NCI-H2081 (cell line): ENCODE results near the gene CDH4.
"Not testable (repeated sequence)": the region's sequence is repeated elsewhere in the genome, so short reads cannot be mapped to it uniquely, and the experiment has no call there.

Experiments
- DNase-seq, 2 experiments: peaks; one replicate each; lab custom pipeline; 2025; lab: John Stamatoyannopoulos, UW

Gene CDH4

GRCh38 chr20:61439251-61439650 lies 187.2 kb downstream of the CDH4 start:
- DNase-seq, result no peak

- DNase-seq, result no peak
Measured at GRCh38 chr20:61440548-61441055, 188.5 kb downstream of the CDH4 start.

DNA sequence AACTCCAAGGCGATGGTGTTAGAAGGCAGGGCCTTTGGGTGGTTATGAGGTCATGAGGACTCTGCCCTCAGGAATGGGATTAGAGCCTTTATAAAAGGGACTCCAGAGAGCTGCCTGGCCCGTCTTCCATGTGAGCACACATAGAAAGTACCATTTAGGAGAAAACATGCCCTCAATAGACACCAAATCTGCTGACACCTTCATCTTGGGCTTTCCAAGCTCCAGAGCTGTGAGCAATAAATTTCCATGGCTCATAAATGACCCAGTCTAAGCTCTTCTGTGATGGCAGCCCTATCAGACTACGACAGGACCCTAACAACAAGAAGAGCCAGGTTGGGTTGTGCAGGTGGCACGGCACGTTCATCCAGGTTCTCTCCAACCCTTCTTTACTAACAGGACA lies 189.5 kb downstream of the CDH4 start:
- DNase-seq, result no peak

DNA sequence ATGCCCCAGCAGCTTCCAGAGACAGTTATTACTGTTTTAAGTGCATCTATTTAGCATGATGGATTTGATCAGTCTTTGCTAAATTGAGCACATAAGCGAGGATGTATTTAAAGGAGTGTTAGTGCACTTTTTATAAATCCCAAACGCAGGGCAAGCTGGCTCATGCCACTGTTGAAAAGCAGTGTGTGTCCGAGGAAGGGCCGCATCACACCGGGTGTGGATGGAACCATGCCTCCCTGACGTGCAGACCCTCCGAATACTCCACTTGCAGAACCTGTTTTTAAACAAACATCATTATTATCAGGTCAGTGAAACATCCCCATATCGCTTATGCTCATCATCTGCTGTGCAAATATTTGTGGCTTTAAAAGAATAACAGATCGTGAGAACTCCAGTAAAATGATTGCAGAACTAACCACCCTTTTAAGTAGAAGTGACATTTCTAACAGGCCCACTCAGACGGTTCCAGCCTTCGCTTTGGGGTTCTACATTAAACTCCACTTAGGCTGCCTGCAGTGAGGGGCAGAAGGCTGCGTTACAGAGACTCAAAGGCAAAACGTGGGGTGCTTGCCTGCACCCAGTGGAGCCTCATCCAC lies 190.1 kb downstream of the CDH4 start:
- DNase-seq, result no peak

DNA sequence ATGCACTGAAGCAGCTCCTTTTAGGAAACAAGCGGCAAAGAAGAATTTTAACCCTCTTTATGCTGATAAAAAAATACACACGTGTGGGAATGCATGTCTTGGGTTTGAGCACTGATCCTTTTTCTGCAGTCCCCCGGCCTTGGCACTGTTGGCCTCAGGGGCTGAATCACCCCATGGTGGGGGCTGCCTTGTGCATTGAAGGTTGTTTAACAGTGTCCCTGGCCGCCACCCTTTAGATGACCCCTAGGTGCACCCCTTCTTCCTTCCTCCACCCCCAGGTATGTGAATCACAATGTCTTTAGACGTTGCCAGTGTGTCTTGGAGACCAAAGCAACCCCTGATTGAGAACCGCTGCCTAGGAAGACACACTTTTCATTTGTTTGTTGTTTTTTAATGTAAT lies 190.7 kb downstream of the CDH4 start:
- DNase-seq, result no peak

GRCh38 chr20:61443443-61444126 lies 191.5 kb downstream of the CDH4 start:
- no peak for DNase-seq

DNA sequence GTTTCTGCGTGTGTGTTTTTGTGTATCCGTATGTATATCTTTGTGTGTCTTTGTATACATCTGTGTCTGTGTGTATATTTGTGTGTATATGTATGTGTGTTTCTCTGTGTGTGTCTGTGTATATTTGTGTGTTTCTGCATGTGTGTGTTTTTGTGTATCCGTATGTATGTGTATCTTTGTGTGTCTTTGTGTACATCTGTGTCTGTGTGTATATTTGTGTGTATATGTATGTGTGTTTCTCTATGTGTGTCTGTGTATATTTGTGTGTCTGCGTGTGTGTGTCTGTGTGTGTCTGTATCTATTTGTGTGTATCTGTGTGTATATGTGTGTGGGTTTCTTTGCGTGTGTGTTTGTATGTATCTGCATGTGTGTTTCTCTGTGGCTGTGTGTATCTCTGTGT lies 192.6 kb downstream of the CDH4 start:
- no peak for DNase-seq

GRCh38 chr20:61445138-61445537 lies 193.1 kb downstream of the CDH4 start:
- DNase-seq, result no peak

DNA sequence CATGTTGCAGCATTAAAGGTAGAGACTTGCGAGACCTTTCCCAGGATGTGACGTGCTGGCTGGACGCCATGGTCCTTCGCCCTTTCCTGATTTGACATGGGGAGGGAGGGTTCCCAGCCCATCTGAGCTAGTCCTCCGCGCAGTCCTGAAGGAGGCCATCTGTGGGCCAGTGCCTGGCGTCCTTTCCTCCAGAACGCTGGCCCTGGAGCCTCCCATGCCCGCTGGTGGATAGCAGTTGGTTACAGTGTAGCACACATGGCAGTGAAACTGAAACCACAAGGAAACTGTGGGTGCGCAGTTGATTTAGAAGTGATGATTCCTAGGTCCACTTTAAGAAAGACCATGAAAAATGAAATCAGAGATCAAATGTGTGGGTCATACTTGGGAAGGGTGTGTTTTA lies 193.7 kb downstream of the CDH4 start:
- DNase-seq, result no peak

- DNase-seq, result no peak
Measured at GRCh38 chr20:61447952-61448351, 195.9 kb downstream of the CDH4 start.

GRCh38 chr20:61448386-61448785 lies 196.3 kb downstream of the CDH4 start:
- no peak for DNase-seq

DNA sequence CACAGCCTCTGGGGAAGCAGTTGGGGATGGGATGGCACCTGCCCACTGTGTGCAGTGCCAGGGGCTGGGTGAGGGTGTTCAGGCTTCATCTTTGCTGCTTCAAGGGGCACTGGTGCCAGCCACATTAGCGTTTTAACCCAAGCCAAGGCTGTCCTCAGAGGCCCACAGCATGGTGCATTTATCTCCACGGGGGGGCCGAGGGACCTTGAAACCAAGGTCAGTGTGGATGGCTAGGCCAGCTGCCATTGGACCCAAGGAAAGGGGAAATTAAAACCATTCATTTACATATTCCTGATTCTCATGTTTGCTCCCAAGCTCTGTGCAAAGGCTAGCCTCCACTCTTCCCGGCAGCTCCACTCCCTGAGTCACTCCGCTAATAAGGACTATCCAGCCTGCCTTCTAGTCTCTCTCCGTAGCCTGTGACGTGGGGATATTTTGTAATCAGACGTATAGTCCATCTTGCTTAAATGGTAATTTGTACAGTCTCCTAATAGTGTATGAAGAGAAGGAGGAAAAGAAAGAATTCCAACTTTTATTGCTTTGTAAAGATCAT lies 197.1 kb downstream of the CDH4 start:
- DNase-seq, result no peak

- no peak for DNase-seq
Measured at GRCh38 chr20:61449916-61450315, 197.9 kb downstream of the CDH4 start.

DNA sequence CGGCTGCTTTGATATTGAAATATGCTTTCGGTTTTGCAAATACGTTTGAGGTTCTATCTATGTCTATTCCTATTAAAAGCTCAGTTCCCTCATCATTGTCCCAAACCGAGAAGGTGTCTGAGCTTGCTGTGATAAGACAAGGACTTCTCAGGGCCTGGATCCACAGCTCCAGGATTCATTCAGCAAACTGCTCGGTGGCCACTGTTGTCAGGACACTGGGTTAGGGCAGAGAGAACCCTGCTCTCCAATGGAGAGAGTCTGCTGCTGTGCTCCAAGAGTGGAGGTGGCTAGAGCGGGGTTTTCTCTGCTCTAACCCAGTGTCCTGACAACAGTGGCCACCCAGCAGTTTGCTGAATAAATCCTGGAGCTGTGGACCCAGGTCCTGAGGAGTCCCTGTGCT lies 198.5 kb downstream of the CDH4 start:
- no peak for DNase-seq

DNA sequence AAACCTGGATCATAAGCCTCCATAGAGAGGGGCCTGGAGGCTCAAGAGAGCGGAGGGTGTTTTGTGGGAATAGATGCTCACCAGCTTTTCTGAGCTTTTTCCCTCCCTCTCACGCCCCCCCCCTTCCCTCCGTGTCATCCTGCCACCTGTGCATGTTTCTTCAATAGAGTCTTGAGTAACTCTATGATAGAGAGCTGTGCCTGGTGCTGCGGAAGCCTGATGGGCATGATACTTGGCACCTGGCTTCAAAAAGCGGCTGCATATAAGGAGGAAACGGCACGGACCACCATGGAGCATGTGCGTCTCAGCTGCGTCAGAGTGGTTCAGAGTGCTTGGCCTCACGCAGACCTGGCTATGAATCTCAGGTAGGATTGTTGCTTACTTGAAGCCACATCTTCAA lies 198.9 kb downstream of the CDH4 start:
- no peak for DNase-seq

GRCh38 chr20:61451953-61452352 lies 199.9 kb downstream of the CDH4 start:
- no peak for DNase-seq

GRCh38 chr20:61453219-61453618 lies 201.2 kb downstream of the CDH4 start:
- DNase-seq, result no peak

DNA sequence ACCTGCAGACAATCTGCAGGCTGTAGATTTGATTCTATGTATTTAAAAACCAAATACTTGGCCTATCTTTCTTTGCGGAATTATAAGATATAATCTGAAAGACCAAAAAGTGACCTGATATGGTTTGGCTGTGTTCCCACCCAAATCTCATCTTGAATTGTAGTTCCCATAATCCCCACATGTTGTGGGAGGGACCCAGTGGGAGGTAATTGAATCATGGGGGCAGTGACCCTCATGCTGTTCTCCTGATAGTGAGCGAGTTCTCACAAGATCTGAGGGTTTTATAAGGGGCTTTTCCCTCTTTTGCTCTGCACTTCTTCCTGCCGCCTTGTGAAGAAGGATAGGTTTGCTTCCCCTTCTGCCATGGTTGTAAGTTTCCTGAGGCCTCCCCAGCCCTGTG lies 201.6 kb downstream of the CDH4 start:
- DNase-seq, result not testable (repeated sequence)

- no peak for DNase-seq
Measured at GRCh38 chr20:61454053-61454452, 202.0 kb downstream of the CDH4 start.

- DNase-seq, result no peak
Measured at GRCh38 chr20:61455508-61456215, 203.6 kb downstream of the CDH4 start.

DNA sequence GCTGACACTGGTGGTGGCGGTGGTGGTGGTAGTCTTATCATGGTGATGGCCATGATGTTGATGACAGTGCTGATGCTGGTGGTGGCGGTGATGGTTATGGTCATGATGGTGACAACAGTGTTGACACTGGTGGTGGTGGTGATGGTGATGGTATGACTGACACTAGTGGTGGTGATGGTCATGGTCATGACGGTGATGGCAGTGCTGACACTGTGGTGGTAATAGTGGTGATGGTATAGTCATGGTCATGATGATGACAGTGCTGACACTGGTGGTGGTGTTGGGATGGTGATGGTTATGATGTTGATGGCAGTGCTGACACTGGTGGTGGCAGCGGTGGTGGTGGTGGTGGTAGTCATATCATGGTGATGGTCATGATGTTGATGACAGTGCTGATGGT lies 205.7 kb downstream of the CDH4 start:
- DNase-seq, result no peak

- DNase-seq, result no peak
Measured at GRCh38 chr20:61458146-61458746, 206.2 kb downstream of the CDH4 start.

DNA sequence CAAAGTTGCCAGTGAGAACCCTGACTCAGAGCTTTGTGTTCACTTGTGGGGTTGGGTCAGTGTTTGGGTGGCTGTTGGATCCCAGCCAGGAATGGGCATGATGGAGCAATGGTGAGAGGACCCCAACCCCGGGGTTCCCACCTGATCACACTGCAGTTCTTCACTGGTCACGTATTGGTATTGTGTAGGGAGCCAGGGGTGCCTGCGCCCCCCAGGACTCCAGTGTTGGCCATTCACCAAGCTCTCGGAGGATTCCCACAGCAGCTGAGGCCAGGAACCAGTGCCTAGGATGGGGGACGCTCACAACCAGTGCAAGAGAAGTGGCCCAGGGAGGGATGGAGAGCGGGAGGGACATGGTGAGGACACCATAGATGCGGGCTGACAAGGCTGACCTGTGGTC lies 207.2 kb downstream of the CDH4 start:
- no peak for DNase-seq
